ENCODE results near the gene CYP2U1.
"Not testable (repeated sequence)": the region's sequence is repeated elsewhere in the genome, so short reads cannot be mapped to it uniquely, and the experiment has no call there.

CYP2U1 gene

DNA sequence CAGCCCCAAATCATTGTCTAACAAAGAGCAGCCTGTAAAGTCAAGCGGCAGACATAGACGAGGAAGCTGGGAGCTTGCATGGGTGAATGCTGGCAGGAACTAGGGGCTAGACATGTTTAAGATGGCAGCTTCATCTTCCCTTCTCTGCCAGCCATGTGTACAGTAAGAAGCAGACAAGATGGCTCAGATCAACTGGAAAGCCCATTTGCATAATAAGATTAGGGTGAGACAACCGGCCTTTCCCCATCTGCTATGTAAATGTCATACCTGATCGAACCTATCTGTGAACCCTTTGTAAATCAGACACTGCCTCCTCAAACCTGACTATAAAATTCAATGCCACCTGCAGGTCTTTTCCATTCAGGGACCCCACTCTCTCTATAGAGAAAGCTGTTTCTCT, 35.6 kb downstream of the CYP2U1 start:
- Histone ChIP-seq H3K4me3 (ENCODE audit: low read depth in 1 of 2, low read length in 2 of 2) (no peak overlapping the region), H3K4me1 (ENCODE audit: control insufficient read depth in 1 of 2, insufficient read depth in 2 of 2, low read length in 2 of 2) (no peaks in the 10 kb centered on the region), H3K36me3 (ENCODE audit: control insufficient read depth in 1 of 2, insufficient read depth in 2 of 2, low read length in 2 of 2) (no peaks in the 10 kb centered on the region), H3K27ac (ENCODE audit: low read length) (no peak overlapping the region), H3K27me3 (ENCODE audit: low read depth, low read length) (no peaks in the 10 kb centered on the region), H3K9me3 (ENCODE audit: control insufficient read depth in 1 of 2, low read length in 2 of 2) (no peaks in the 10 kb centered on the region)

- not testable (repeated sequence) for H3K27ac ChIP-seq (ENCODE audit: low read length); H3K4me1 ChIP-seq (ENCODE audit: control insufficient read depth in 1 of 2, insufficient read depth in 2 of 2, low read length in 2 of 2); H3K4me3 ChIP-seq (ENCODE audit: low read depth in 1 of 2, low read length in 2 of 2); H3K36me3 ChIP-seq (ENCODE audit: control insufficient read depth in 1 of 2, insufficient read depth in 2 of 2, low read length in 2 of 2); H3K27me3 ChIP-seq (ENCODE audit: low read depth, low read length); H3K9me3 ChIP-seq (ENCODE audit: control insufficient read depth in 1 of 2, low read length in 2 of 2)
Measured at GRCh38 chr4:107967519-107967918, 36.2 kb downstream of the CYP2U1 start.

DNA sequence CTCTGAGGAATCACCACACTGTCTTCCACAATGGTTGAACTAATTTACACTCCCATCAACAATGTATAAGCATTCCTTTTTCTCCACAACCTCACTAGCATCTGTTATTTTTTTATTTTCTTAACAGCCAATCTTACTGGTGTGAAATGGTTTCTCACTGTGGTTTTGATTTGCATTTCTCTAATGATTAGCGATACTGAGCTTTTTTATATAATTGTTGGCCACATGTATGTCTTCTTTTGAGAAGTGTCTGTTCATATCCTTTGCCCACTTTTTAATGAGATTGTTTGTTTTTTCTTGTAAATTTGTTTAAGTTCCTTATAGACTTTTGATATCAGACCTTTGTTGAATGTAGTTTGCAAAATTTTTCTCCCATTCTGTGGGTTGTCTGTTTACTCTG, 36.6 kb downstream of the CYP2U1 start:
- H3K27me3 ChIP-seq (ENCODE audit: low read depth, low read length); H3K27ac ChIP-seq (ENCODE audit: low read length); H3K36me3 ChIP-seq (ENCODE audit: control insufficient read depth in 1 of 2, insufficient read depth in 2 of 2, low read length in 2 of 2); H3K4me3 ChIP-seq (ENCODE audit: low read depth in 1 of 2, low read length in 2 of 2); H3K9me3 ChIP-seq (ENCODE audit: control insufficient read depth in 1 of 2, low read length in 2 of 2); H3K4me1 ChIP-seq (ENCODE audit: control insufficient read depth in 1 of 2, insufficient read depth in 2 of 2, low read length in 2 of 2): not testable (repeated sequence)

GRCh38 chr4:107970063-107970798, 38.9 kb downstream of the CYP2U1 start:
- Histone ChIP-seq H3K27ac (ENCODE audit: low read length) (no peak overlapping the region), H3K4me1 (ENCODE audit: control insufficient read depth in 1 of 2, insufficient read depth in 2 of 2, low read length in 2 of 2) (no peaks in the 10 kb centered on the region), H3K4me3 (ENCODE audit: low read depth in 1 of 2, low read length in 2 of 2) (no peak overlapping the region), H3K9me3 (ENCODE audit: control insufficient read depth in 1 of 2, low read length in 2 of 2) (no peaks in the 10 kb centered on the region), H3K27me3 (ENCODE audit: low read depth, low read length) (no peaks in the 10 kb centered on the region), H3K36me3 (ENCODE audit: control insufficient read depth in 1 of 2, insufficient read depth in 2 of 2, low read length in 2 of 2) (no peaks in the 10 kb centered on the region)

DNA sequence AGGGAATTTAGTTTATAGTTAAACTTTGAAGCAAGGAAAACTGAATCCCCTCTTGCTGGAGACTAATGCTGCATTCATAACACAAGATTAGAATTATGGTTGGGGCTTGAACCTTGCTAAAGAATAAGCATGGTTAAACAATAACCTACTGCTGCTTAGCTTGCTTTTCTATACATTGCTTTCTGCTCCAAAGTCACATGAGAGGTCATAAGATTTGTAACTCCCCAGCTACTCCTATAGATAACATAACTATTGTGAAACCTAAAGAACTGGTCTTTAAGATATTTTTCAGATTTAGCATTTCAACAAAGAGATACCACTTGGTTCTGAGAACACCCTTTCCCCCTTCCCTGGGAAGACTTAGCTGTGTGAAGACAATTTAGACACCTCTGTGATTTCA, 41.3 kb downstream of the CYP2U1 start:
- Histone ChIP-seq H3K27ac (ENCODE audit: low read length) (no peak overlapping the region), H3K4me3 (ENCODE audit: low read depth in 1 of 2, low read length in 2 of 2) (no peak overlapping the region), H3K4me1 (ENCODE audit: control insufficient read depth in 1 of 2, insufficient read depth in 2 of 2, low read length in 2 of 2) (no peaks in the 10 kb centered on the region), H3K27me3 (ENCODE audit: low read depth, low read length) (no peaks in the 10 kb centered on the region), H3K9me3 (ENCODE audit: control insufficient read depth in 1 of 2, low read length in 2 of 2) (no peaks in the 10 kb centered on the region), H3K36me3 (ENCODE audit: control insufficient read depth in 1 of 2, insufficient read depth in 2 of 2, low read length in 2 of 2) (no peaks in the 10 kb centered on the region)

- no peaks in the 10 kb centered on the region for H3K36me3 ChIP-seq (ENCODE audit: control insufficient read depth in 1 of 2, insufficient read depth in 2 of 2, low read length in 2 of 2)
- H3K27me3 ChIP-seq (ENCODE audit: low read depth, low read length), result no peaks in the 10 kb centered on the region
- no peaks in the 10 kb centered on the region for H3K4me1 ChIP-seq (ENCODE audit: control insufficient read depth in 1 of 2, insufficient read depth in 2 of 2, low read length in 2 of 2)
- no peak overlapping the region for H3K4me3 ChIP-seq (ENCODE audit: low read depth in 1 of 2, low read length in 2 of 2)
- no peak overlapping the region for H3K27ac ChIP-seq (ENCODE audit: low read length)
- no peaks in the 10 kb centered on the region for H3K9me3 ChIP-seq (ENCODE audit: control insufficient read depth in 1 of 2, low read length in 2 of 2)
Measured at GRCh38 chr4:107974523-107974922, 43.2 kb downstream of the CYP2U1 start.

- no peak overlapping the region for H3K4me3 ChIP-seq (ENCODE audit: low read depth in 1 of 2, low read length in 2 of 2)
- H3K9me3 ChIP-seq (ENCODE audit: control insufficient read depth in 1 of 2, low read length in 2 of 2), result peaks cover 0 to 8% of the 10 kb centered on the region in 2 donors
- no peaks in the 10 kb centered on the region for H3K36me3 ChIP-seq (ENCODE audit: control insufficient read depth in 1 of 2, insufficient read depth in 2 of 2, low read length in 2 of 2)
- H3K27me3 ChIP-seq (ENCODE audit: low read depth, low read length), result no peaks in the 10 kb centered on the region
- H3K4me1 ChIP-seq (ENCODE audit: control insufficient read depth in 1 of 2, insufficient read depth in 2 of 2, low read length in 2 of 2), result no peaks in the 10 kb centered on the region
- H3K27ac ChIP-seq (ENCODE audit: low read length), result no peak overlapping the region
Measured at GRCh38 chr4:107977482-107977881, 46.1 kb downstream of the CYP2U1 start.

DNA sequence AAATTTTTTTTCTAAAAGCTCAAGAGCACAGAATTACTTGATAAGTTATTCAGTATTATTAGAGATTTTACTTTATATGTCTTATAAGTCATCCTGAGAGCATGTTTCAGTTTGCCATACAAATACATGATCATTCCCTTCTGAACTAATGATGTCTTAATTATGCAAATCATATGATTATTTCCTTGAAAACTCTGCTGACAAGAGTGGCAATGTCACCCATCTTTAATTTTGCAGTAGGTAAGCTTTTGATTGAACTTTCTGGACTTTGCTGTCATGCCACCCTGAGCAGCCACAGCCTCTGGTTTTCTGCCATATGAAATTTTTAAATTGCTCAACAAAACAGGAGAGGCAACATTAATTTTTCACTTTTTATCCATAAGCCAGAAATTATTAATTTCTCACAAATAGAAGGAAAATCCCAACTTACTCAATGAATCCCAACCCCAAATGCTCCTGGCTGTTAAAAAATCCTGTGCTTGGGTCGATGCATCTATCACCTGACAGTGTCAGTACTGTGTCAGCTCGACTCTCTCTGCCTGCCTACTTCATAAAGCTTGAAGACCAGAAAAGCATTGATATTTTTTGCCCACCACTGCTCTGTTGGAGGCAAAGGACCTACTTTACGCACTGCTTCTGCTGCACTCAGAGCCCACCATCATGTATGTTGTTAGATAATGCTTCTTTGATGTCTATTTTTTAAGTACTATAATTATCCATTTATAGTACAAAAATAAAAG, 46.8 kb downstream of the CYP2U1 start:
- Histone ChIP-seq H3K9me3 (ENCODE audit: control insufficient read depth in 1 of 2, low read length in 2 of 2) (peaks cover 0 to 8% of the 10 kb centered on the region in 2 donors), H3K4me3 (ENCODE audit: low read depth in 1 of 2, low read length in 2 of 2) (no peak overlapping the region), H3K36me3 (ENCODE audit: control insufficient read depth in 1 of 2, insufficient read depth in 2 of 2, low read length in 2 of 2) (no peaks in the 10 kb centered on the region), H3K4me1 (ENCODE audit: control insufficient read depth in 1 of 2, insufficient read depth in 2 of 2, low read length in 2 of 2) (no peaks in the 10 kb centered on the region), H3K27me3 (ENCODE audit: low read depth, low read length) (no peaks in the 10 kb centered on the region), H3K27ac (ENCODE audit: low read length) (no peak overlapping the region)

DNA sequence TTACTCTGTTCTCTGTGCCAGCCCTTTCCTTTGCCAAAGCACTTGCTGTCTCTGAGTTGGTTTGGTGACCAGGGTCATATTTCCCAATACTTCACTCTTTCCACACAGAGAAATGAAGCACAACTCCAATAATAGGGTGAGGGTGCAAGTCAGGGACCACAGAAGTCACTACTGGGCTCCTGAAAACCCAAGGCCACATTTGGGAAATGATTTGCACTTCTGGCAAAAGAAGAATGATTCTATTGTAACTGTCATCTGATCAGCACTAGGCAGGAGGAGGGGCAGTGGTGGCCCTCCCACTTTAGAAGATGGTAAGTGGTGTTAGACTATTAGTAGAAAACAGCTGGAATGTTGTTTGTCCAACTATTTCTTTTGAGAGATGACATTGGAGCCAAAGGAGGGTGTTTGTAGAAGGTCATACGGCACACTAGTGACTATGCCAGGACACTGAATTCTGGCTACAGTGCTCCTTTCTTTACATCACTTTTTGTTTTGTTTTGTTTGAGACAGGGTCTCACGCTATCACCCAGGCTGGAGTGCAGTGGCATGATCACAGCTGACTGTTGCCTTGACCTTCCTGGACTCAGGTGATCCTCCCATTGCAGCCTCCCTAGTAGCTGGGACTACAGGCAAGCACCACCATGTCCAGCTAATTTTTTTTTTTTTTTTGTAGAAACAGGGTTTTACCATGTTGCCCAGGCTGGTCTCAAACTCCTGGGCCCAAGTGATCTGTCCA, 47.5 kb downstream of the CYP2U1 start:
- peaks cover 0 to 8% of the 10 kb centered on the region in 2 donors for H3K9me3 ChIP-seq (ENCODE audit: control insufficient read depth in 1 of 2, low read length in 2 of 2)
- no peaks in the 10 kb centered on the region for H3K36me3 ChIP-seq (ENCODE audit: control insufficient read depth in 1 of 2, insufficient read depth in 2 of 2, low read length in 2 of 2)
- H3K4me1 ChIP-seq (ENCODE audit: control insufficient read depth in 1 of 2, insufficient read depth in 2 of 2, low read length in 2 of 2), result no peaks in the 10 kb centered on the region
- no peaks in the 10 kb centered on the region for H3K27me3 ChIP-seq (ENCODE audit: low read depth, low read length)
- no peak overlapping the region for H3K4me3 ChIP-seq (ENCODE audit: low read depth in 1 of 2, low read length in 2 of 2)
- H3K27ac ChIP-seq (ENCODE audit: low read length), result no peak overlapping the region

DNA sequence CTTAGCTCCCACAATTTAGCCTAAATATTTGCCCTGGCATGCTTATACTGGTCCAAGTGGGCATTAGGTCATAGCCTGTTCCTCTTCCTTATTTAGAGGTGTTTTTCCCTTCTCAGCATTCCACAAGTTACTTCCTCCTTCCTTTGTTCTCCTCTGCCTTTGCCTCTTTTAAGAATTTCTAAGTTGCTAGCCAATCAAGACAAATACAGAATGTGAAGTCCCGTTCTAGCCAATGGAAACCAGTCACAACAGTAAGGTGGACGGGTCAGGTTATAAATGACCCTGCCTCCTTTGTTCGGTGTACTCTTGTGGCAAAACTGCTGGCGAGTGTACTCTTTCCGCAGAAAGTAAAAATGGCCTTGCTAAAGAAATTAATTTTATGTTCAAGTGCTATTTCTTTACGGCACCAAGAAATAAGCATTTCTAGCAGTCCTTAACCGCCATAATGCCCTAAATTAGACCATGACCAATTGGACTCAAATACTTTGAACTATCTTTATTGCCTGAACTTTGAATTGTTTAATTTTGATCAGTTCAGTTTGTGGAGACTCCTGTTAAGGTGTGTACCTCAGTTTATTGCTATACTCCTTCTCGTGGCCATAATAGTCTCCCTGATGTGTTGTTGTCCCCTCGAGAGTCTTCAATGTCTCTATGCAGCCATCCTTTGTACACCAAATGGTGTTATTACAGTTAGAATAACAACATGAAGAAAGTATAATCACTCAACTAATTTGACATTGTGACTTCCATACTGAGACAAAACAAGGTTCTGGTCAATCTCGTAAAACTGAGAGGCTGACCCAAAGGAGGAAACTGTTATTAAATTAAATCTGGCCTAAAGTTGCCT, 56.8 kb downstream of the CYP2U1 start:
- Histone ChIP-seq H3K27me3 (ENCODE audit: low read depth, low read length) (no peaks in the 10 kb centered on the region), H3K9me3 (ENCODE audit: control insufficient read depth in 1 of 2, low read length in 2 of 2) (no peaks in the 10 kb centered on the region), H3K36me3 (ENCODE audit: control insufficient read depth in 1 of 2, insufficient read depth in 2 of 2, low read length in 2 of 2) (no peaks in the 10 kb centered on the region), H3K4me3 (ENCODE audit: low read depth in 1 of 2, low read length in 2 of 2) (peak overlapping the region; percentile 66 to 89), H3K27ac (ENCODE audit: low read length) (peak overlapping the region; percentile 86), H3K4me1 (ENCODE audit: control insufficient read depth in 1 of 2, insufficient read depth in 2 of 2, low read length in 2 of 2) (peaks cover 7 to 24% of the 10 kb centered on the region in 2 donors)

DNA sequence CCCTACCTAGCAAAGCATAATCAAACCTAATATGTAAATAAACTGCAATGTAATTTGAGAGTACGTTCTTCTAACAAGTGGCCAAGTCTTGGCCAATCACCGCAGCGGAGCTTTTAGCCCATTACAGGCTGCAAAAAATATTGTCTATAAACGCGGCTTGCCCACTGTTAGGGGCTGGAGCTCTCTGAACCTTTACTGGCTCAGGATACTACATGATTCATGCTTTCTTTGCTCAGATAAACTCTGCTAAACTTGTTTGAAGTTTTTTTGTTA, 57.4 kb downstream of the CYP2U1 start:
- H3K9me3 ChIP-seq (ENCODE audit: control insufficient read depth in 1 of 2, low read length in 2 of 2), result no peaks in the 10 kb centered on the region
- H3K4me1 ChIP-seq (ENCODE audit: control insufficient read depth in 1 of 2, insufficient read depth in 2 of 2, low read length in 2 of 2), result peaks cover 7 to 24% of the 10 kb centered on the region in 2 donors
- H3K27me3 ChIP-seq (ENCODE audit: low read depth, low read length), result no peaks in the 10 kb centered on the region
- H3K36me3 ChIP-seq (ENCODE audit: control insufficient read depth in 1 of 2, insufficient read depth in 2 of 2, low read length in 2 of 2), result no peaks in the 10 kb centered on the region
- peak overlapping the region; percentile 66 to 89 for H3K4me3 ChIP-seq (ENCODE audit: low read depth in 1 of 2, low read length in 2 of 2)
- H3K27ac ChIP-seq (ENCODE audit: low read length), result peak overlapping the region; percentile 86
